ENCODE results near the gene GRM4. TPM values are rescaled to one million over a fixed set of nuclear protein-coding genes. Genes with fewer than 3 reads are reported as not detected.

GRM4 gene
- total and polyA plus RNA-seq, 9 donors: under 0.01 to 0.37 (median 0.08) TPM; not detected in 2

GRCh38 chr6:34090935-34091334 is 55.0 kb downstream of the GRM4 start:
- WGBS, 3 donors: 61 to 68% (median 65%) methylated on average over 5 of the region's 5 CpGs
- no peak for DNase-seq
- H3K27me3 ChIP-seq: no peaks in the 10 kb centered on the region
- no peaks in the 10 kb centered on the region for H3K4me1 ChIP-seq (ENCODE audit: insufficient read depth)
- intact Hi-C loops (cut with DNase I): no loop called here
- H3K27ac ChIP-seq: no peak overlapping the region
- H3K9me3 ChIP-seq: peaks cover 0 to 4% of the 10 kb centered on the region in 2 donors
- no peak overlapping the region for H3K4me3 ChIP-seq
- H3K36me3 ChIP-seq: no peaks in the 10 kb centered on the region
- TF ChIP-seq EP300 (IDR thresholded peaks at IDR 0.05) (no peak), POLR2A (IDR thresholded peaks at IDR 0.05) (no peak)
- TF ChIP-seq, protein P1, sequence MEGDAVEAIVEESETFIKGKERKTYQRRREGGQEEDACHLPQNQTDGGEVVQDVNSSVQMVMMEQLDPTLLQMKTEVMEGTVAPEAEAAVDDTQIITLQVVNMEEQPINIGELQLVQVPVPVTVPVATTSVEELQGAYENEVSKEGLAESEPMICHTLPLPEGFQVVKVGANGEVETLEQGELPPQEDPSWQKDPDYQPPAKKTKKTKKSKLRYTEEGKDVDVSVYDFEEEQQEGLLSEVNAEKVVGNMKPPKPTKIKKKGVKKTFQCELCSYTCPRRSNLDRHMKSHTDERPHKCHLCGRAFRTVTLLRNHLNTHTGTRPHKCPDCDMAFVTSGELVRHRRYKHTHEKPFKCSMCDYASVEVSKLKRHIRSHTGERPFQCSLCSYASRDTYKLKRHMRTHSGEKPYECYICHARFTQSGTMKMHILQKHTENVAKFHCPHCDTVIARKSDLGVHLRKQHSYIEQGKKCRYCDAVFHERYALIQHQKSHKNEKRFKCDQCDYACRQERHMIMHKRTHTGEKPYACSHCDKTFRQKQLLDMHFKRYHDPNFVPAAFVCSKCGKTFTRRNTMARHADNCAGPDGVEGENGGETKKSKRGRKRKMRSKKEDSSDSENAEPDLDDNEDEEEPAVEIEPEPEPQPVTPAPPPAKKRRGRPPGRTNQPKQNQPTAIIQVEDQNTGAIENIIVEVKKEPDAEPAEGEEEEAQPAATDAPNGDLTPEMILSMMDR (IDR thresholded peaks at IDR 0.05): no peak

GRCh38 chr6:34090529-34090928 is 55.4 kb downstream of the GRM4 start:
- Histone ChIP-seq H3K4me1 (ENCODE audit: insufficient read depth) (no peaks in the 10 kb centered on the region), H3K27ac (no peak overlapping the region), H3K27me3 (no peaks in the 10 kb centered on the region), H3K9me3 (peaks cover 0 to 4% of the 10 kb centered on the region in 2 donors), H3K4me3 (no peak overlapping the region), H3K36me3 (no peaks in the 10 kb centered on the region)
- intact Hi-C loops (cut with DNase I): no loop called here
- TF ChIP-seq, protein P1 (IDR thresholded peaks at IDR 0.05): no peak
- TF ChIP-seq EP300 (IDR thresholded peaks at IDR 0.05): no peak
- no peak for TF ChIP-seq POLR2A (IDR thresholded peaks at IDR 0.05)
- whole genome bisulfite sequencing, 3 donors: 41 to 42% (median 41%) methylated on average over 9 of the region's 9 CpGs
- no peak for DNase-seq

- Histone ChIP-seq H3K9me3 (no peaks in the 10 kb centered on the region), H3K4me1 (ENCODE audit: insufficient read depth) (no peaks in the 10 kb centered on the region), H3K36me3 (no peaks in the 10 kb centered on the region), H3K27me3 (no peaks in the 10 kb centered on the region), H3K27ac (no peak overlapping the region), H3K4me3 (no peak overlapping the region)
- intact Hi-C loops (cut with DNase I): no loop called here
- WGBS, 3 donors: 86 to 92% (median 92%) methylated on average over 2 of the region's 2 CpGs
- TF ChIP-seq POLR2A (IDR thresholded peaks at IDR 0.05): no peak
- TF ChIP-seq EP300 (IDR thresholded peaks at IDR 0.05): no peak
- TF ChIP-seq, protein P1 (IDR thresholded peaks at IDR 0.05): no peak
- no peak for DNase-seq
Measured at GRCh38 chr6:34086558-34086957, 59.3 kb downstream of the GRM4 start.

- TF ChIP-seq, protein P1 (IDR thresholded peaks at IDR 0.05): no peak
- TF ChIP-seq EP300 (IDR thresholded peaks at IDR 0.05) (no peak), POLR2A (IDR thresholded peaks at IDR 0.05) (no peak)
- WGBS, 3 donors: 86 to 90% (median 88%) methylated on average over 14 of the region's 14 CpGs
Measured at GRCh38 chr6:34085453-34086170, 60.3 kb downstream of the GRM4 start.

More at GRCh38 chr6:34085453-34086170, 60.3 kb downstream of the GRM4 start:
- DNase-seq: no peak
- Histone ChIP-seq H3K9me3 (no peaks in the 10 kb centered on the region), H3K36me3 (no peaks in the 10 kb centered on the region), H3K27ac (no peak overlapping the region), H3K4me1 (ENCODE audit: insufficient read depth) (no peaks in the 10 kb centered on the region), H3K4me3 (no peak overlapping the region), H3K27me3 (no peaks in the 10 kb centered on the region)
- intact Hi-C loops (cut with DNase I): no loop called here

All from ovary (tissue), 9 donors.